Endothelial cell (in vitro differentiated cells): ENCODE data around the gene SHFL. TPM values are rescaled to one million over a fixed set of nuclear protein-coding genes. Genes with fewer than 3 reads are reported as not detected.

Source experiments
- DNase-seq: peaks from one replicate; pipeline ENCODE4 v3.0.0; 2021; ENCODE audit warnings: low spot score
- H3K27ac Mint-ChIP-seq: one replicate; pipeline ENCODE4 v1.8.0; 2021; ENCODE audit warnings: mixed read lengths, inconsistent platforms; ENCODE audit not compliant: unreplicated experiment
- H3K27me3 Mint-ChIP-seq: one replicate; pipeline ENCODE4 v1.8.0; 2021; ENCODE audit warnings: mild to moderate bottlenecking, moderate library complexity, mixed read lengths, inconsistent platforms; ENCODE audit not compliant: unreplicated experiment
- H3K36me3 Mint-ChIP-seq: one replicate; pipeline ENCODE4 v1.8.0; 2021; ENCODE audit warnings: mild to moderate bottlenecking, low read depth, mixed read lengths, inconsistent platforms; ENCODE audit not compliant: unreplicated experiment
- H3K4me1 Mint-ChIP-seq: one replicate; pipeline ENCODE4 v1.8.0; 2021; ENCODE audit warnings: mild to moderate bottlenecking, mixed read lengths, inconsistent platforms; ENCODE audit not compliant: unreplicated experiment
- H3K4me3 Mint-ChIP-seq: one replicate; pipeline ENCODE4 v1.8.0; 2021; ENCODE audit warnings: mild to moderate bottlenecking, mixed read lengths, inconsistent platforms; ENCODE audit not compliant: unreplicated experiment
- H3K9me3 Mint-ChIP-seq: one replicate; pipeline ENCODE4 v1.8.0; 2021; ENCODE audit warnings: mixed read lengths, inconsistent platforms; ENCODE audit not compliant: unreplicated experiment
- total RNA-seq: library from RNA; stranded (reverse); fragmentation: NEBNext Ultra II Directional; extraction: Animal tissue kit (Norgen Biotek cat#: 25700); gene quantifications from one replicate; pipeline ENCODE4 v1.2.1, GENCODE V29; 2021; ENCODE audit not compliant: unreplicated experiment
- TF ChIP-seq, protein P1 (sequence below): fragments of 200-600 bp; sonication (generic); IDR thresholded peaks from one replicate; pipeline ENCODE4 v1.5.0; 2021; ENCODE audit warnings: antibody characterized with exemption; ENCODE audit not compliant: unreplicated experiment

Gene SHFL
- total RNA-seq, 1 donor from 2014 or later = 9.2 TPM

DNA sequence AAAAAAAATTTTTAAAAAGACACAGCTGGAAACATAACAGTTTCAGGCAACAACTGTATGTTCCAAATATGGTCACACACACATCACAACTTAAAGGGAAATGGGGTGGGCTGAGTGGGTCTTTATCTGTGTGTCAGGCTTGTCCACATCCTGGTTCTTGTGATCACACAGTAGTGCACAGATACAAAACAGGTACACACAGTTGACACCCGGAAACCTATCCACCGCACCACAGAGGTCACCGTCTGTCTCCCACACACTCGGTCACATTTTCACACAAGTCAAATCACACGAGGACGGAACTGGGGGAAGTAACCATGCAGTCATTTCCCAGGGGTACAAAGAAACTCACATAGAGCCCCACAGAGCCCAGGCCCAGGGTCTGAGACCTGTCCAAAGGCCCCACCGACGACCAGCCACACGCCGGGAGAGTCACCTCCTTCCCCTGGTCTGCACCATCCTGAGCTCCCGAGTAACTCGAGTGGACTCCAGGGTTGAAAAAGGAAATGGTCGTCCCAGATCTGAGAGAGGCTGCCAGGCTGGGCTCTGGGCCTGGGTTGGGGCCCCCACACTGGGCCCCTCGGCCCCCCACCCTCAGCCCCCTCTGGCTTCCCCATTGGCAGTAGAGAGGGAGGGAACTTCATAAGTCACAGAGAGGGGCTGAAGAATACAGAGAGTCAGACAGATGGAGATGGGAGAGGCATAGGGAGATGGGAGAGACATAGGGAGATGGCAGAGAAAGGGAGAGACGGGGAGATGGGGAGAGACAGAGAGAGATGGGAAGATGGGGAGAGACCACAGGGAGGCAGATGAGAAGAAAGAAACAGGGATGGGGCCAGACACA lies 18.8 kb downstream of the SHFL start:
- Mint-ChIP-seq H3K27me3 (peaks cover 9% of the 10 kb centered on the region), H3K36me3 (peaks cover 12% of the 10 kb centered on the region), H3K9me3 (no peaks in the 10 kb centered on the region), H3K4me3 (peak overlapping the region; percentile 80), H3K27ac (peak overlapping the region; percentile 96), H3K4me1 (peaks cover 14% of the 10 kb centered on the region)
- no peak for DNase-seq
- TF ChIP-seq, protein P1, sequence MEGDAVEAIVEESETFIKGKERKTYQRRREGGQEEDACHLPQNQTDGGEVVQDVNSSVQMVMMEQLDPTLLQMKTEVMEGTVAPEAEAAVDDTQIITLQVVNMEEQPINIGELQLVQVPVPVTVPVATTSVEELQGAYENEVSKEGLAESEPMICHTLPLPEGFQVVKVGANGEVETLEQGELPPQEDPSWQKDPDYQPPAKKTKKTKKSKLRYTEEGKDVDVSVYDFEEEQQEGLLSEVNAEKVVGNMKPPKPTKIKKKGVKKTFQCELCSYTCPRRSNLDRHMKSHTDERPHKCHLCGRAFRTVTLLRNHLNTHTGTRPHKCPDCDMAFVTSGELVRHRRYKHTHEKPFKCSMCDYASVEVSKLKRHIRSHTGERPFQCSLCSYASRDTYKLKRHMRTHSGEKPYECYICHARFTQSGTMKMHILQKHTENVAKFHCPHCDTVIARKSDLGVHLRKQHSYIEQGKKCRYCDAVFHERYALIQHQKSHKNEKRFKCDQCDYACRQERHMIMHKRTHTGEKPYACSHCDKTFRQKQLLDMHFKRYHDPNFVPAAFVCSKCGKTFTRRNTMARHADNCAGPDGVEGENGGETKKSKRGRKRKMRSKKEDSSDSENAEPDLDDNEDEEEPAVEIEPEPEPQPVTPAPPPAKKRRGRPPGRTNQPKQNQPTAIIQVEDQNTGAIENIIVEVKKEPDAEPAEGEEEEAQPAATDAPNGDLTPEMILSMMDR = no peak

DNA sequence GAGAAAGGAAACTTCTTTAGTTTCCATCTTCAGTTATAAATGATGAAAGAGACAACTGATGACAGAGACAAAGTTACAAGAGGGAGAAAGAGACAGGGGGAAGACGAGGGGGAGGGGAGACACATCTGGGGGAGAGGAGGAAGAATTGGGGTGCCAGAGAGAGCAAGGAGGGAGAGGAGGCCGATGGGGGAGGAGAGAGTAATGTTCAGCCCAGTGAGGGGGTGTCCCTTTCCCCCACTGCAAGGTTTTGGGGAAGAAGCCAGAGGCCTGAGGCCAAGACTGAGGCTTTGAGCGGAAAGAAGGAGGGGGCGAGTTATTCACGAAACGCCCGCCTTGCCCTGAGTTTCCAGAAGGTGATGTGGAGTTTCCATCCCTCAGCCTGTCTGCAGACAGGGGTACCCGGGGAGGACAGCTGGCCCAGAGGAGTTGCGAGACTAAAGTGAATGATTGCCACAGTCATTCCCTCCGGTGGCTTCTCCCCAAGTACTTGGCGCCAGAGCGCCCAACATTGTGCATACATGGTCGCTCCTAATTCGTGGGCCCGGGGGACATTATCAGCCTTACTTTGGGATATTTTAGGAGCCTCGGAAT lies 19.5 kb downstream of the SHFL start:
- H3K4me3 Mint-ChIP-seq = peak overlapping the region; percentile 80
- peaks cover 16% of the 10 kb centered on the region for H3K36me3 Mint-ChIP-seq

DNA sequence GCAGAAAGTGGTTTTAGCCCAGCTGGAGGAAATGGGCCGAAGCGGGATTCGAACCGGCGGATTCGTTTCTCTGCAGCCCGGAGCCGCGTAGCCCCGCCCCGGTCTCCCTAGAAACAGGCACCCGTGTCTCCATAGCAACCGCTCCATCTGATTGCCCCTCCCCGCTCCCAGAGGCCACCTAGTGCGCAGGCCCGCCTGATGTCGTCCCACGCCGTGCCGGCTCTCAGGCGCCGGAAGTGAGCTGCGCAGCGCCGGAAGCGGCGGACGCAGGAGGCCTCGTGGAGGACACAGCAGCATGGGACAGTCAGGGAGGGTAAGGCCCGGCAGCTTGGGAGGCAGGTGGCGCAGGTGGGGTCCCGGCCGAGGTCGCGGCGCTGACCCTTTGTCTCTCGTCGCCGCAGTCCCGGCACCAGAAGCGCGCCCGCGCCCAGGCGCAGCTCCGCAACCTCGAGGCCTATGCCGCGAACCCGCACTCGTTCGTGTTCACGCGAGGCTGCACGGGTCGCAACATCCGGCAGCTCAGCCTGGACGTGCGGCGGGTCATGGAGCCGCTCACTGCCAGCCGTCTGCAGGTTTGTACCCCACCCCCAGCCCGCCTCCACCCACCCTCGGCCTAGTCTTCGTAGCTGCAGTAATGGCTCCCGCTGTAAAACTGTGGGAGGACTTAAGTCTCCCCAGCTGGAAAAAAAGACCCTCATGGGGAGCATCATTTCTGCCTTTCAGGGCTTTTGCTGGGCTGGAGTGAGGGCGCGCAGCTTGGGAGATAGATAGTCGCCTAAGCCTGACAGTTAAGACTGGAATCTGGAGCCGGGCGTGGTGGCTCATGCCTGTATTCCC lies 20.2 kb downstream of the SHFL start, which contains the start of gene PPAN:
PPAN (plus strand) TSS at position 263 of the 837 bp plus-strand sequence; CDS start at position 296, 33 bp downstream.
- Mint-ChIP-seq H3K4me1 (peaks cover 17% of the 10 kb centered on the region), H3K27ac (peak within 1 kb of the TSS; percentile 78), H3K4me3 (peak within 1 kb of the TSS; percentile 80), H3K9me3 (no peaks in the 10 kb centered on the region), H3K27me3 (peaks cover 12% of the 10 kb centered on the region), H3K36me3 (peaks cover 19% of the 10 kb centered on the region)
- TF ChIP-seq, protein P1 = no peak
- DNase-seq = peak; percentile 97

More for the DNA sequence above, 19.5 kb downstream of the SHFL start:
- DNase-seq = no peak
- peak overlapping the region; percentile 78 for H3K27ac Mint-ChIP-seq
- TF ChIP-seq, protein P1 = no peak
- H3K27me3 Mint-ChIP-seq = peaks cover 10% of the 10 kb centered on the region
- peaks cover 15% of the 10 kb centered on the region for H3K4me1 Mint-ChIP-seq
- H3K9me3 Mint-ChIP-seq = no peaks in the 10 kb centered on the region

DNA sequence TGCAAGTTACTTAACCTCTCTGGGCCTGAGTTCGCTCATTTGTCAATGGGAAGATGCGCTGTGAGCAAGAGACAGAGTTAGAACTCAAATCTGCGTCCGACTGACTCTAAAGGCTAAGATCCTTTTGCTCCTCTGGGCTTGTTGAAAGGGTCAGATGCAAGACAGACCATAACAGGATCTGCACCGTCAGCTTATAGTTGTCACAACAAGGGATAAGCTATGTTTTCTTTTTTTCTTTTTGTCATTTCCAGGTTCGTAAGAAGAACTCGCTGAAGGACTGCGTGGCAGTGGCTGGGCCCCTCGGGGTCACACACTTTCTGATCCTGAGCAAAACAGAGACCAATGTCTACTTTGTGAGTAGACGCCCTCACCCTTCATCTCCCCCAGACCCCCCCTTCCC lies 21.1 kb downstream of the SHFL start:
- H3K27ac Mint-ChIP-seq = peak overlapping the region; percentile 68
- H3K4me1 Mint-ChIP-seq = peaks cover 17% of the 10 kb centered on the region
- DNase-seq = no peak
- H3K27me3 Mint-ChIP-seq = peaks cover 16% of the 10 kb centered on the region
- H3K4me3 Mint-ChIP-seq = peak overlapping the region; percentile 80
- no peaks in the 10 kb centered on the region for H3K9me3 Mint-ChIP-seq
- TF ChIP-seq, protein P1 = no peak
- H3K36me3 Mint-ChIP-seq = peaks cover 25% of the 10 kb centered on the region
